NCI-H2196 (cell line): Measurements from ENCODE around the gene SH2B3.
A peak's percentile ranks its signal among the peaks of the same experiment; 100 is the strongest.

ENCODE experiments used
- DNase-seq: peaks from one replicate; lab custom pipeline; 2025; ENCODE audit not compliant: unreplicated experiment; lab: John Stamatoyannopoulos, UW

SH2B3 gene

DNA sequence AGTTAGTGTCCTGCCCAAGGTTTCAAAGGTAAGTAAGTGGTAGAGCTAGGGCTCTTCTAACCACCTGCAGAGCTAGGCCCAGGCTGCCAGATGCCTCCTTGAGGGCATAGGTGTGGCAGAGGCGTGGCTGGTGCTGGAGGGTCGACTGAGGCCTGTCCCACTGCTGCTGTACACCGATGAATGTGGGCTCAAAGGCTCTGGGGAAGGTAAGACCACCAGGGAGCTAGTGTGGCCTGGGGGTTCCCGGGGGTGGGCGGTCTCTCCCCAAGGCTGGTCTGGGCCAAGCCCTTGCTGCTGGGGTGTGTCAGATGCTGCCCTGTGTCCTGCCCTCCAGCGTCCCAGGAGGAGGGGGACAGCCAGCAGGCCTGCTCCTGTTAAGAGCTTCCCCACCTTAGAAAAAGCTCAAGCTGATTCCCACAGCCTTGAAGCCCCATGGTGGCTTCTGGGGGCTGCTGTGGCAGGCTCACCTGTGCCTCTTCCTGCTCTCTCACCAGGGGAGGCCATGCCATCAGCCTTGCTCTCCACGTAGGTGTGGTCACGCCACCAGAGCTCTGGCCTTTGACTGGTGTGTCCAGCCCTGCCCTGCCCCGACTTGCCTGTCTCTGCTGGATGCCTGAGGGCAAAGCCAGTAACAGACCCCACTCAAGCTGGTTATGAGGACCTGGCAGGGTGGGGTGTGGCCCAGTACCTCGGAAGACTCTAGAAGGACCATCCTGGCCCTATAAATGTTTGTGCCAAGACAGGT is 36.8 kb downstream of the SH2B3 start:
- no peak for DNase-seq

DNA sequence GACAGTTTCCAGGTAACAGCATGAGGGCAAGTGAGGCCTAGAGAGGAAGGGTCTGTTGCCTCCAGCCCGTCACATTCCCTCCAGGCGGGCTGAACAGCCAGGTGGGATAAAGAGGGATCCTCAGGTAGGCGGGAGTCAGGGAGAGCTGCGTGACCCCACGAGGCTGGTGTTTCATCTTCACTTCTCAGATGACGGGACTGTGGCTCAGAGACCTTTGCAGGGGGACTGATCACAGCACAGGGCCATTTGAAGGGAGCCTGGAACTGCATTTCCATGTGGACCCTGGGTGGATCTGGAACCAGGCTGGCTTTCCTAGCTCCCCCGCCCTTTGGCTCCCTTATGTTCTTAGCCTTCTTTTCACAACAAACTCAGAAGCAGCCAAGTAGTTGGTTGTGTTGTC is 37.4 kb downstream of the SH2B3 start:
- DNase-seq: no peak

DNA sequence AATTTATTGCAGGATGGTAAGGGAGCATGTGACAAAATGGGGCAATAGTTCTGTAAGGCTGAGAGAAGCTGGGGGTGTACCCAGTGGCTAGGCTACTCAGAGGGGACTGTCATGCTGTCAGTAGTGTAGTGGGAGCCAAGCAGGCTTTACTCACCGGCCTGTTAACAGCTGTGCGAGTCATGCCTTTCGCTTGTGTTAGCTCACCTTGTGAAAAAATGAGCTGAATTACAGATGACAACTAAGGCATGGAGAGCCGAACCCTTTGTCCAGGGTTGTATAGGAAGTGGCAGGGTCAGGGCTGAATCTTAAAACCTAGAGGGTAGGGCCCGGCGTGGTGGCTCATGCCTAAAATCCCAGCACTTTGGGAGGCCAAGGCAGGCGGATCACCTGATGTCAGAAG is 37.9 kb downstream of the SH2B3 start:
- DNase-seq: no peak

DNA sequence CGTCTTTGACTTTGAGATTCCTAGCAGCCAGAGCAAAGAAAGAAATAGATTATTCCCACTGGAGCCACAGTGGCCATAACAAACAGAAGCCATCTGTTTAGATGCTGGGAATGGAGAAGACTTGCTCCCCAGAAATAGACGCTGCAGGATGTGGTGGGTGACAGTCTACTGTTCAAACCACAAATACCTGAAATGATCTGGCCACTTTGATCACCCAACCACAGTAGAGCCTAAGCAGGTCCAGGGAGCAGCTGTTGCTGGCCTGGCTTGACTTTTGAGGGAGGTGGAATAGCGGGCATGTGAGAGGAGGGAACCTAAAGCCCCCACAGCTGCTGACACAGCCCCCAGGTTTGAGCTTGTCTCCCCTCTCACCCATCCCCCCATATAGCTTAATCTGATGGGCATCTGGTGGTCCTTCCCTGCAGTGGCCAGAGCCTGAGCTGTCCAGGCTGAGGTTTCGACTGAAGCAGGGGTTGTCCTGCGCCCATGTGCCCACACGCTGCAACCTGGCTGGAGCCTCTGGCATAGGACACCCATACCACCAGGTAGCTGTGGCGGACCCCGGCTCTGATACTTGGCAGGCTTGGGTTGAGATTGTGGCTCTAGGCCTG is 38.7 kb downstream of the SH2B3 start:
- DNase-seq: no peak

DNA sequence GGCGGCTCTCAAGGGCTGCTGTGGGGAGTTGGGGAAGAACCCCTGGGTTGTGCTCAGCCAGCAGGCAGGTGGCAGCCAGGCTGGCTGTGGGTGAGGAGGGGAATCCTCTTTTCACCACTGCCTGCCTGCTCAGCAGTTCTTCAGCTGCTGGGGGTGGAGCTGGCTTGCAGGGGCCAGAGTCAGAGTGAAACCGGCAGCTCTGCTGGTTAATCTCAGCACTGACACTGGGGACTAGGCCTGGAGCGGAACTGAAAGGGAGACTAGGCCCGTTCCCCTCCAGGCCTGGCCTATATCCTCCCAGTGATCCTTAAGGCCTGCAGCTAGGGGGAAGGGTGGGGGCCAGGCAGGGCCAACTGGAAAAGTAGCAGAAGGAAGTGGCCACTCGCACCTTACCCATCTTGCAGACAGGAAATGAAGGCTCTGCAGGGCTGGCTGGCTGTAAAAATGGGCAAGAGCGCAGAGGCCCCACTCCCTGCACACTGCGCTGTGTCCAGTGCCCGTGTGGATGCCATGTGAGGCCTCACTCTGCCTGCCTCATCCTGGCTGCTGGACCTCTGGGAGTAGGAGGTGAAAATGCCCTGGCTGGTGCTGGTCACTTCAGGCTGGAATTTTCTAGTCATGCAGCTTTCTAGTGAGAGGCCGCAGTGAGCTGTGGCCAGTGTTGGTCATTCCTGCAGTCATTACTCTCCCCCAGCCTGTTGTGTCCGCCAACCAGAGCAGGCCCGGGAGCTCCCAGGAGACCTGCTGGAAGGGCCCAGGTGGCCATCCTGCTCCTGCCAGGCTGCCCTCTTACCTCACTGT is 39.4 kb downstream of the SH2B3 start:
- peak; percentile 13 for DNase-seq

DNA sequence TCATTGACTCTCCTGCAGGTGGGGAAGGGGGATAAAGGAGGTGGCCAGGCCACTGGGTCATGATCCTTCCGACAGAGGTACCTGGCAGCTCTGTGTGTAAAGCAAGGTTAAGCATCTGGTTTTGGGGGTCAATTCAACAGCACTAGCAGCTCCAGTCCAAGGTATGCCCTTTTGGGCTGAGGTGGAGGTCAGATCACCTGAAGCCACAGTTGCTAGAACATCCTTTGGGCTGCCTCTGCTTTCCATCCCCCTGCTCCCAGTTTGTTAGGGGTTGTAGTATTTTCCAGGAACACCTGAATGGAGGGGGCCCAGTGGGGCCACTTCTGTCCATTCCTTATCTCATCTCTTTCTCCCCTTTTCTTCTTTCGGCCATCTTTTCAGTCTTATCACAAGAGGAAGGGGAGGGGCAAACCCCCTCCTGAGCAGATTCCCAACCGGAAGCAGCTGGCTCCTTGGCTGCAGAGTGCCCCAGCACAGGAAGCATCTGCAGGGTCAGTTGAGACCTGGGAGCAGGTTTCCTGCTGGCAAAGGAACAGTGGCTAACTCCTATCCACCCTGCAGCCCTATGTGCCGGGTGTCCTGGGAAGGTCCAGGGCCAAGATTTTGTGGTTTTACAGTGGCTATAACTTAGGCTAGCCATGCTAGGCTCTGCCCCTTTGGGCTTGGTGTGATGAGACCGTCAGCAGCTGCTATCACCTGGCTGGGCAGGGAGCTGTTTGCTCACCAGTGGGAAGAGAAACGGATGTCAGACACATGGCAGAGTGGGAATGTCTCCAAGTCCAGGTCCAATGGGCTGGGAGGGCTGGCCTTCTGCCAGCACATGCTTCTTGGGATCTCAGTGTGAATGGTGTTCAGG is 40.2 kb downstream of the SH2B3 start:
- DNase-seq: peak; percentile 87

DNA sequence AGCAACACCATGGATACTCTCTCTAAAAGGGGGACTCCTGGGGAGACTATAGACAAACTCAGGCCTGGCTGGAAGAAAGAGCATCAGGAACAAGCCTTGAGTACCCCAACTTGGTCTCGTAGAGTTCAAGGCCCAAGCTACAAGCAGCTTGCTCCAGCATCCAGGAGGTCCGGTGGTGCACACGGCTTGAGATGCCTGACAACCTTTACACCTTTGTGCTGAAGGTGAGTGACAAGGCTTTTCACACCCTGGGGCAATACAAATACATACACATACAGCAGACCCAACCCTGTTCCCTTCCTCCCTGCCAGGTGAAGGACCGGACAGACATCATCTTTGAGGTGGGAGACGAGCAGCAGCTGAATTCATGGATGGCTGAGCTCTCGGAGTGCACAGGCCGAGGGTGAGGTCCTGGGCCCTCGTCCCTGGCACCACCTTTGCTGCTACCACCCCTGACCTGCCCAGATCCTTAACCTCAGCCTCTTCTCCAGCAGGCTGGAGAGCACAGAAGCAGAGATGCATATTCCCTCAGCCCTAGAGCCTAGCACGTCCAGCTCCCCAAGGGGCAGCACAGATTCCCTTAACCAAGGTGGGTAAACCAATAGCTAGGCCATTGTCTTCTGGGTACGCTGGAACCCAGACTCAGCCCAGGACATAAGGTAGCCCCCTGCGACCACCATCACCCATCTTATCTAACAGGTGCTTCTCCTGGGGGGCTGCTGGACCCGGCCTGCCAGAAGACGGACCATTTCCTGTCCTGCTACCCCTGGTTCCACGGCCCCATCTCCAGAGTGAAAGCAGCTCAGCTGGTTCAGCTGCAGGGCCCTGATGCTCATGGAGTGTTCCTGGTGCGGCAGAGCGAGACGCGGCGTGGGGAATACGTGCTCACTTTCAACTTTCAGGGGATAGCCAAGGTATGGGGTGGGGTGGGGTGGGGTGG is 41.2 kb downstream of the SH2B3 start:
- DNase-seq: no peak

DNA sequence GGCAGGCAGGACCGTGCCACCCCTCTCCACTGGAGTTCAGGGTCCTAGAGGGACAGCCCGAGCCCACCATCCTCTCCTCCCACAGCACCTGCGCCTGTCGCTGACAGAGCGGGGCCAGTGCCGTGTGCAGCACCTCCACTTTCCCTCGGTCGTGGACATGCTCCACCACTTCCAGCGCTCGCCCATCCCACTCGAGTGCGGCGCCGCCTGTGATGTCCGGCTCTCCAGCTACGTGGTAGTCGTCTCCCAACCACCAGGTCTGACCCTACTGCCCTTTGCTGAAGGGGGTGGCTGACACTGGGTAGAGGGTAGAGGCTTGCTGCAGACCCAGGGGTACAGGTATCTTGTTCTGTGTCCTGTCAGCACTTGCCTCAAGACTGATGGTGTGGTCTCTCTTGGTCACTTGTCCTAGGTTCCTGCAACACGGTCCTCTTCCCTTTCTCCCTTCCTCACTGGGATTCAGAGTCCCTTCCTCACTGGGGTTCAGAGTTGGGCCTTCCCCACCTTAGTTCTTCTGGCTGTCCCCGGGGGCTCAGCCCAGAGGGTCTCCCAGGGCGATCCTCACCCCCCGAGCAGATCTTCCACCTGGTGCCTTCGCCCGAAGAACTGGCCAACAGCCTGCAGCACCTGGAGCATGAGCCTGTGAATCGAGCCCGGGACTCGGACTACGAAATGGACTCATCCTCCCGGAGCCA is 42.0 kb downstream of the SH2B3 start:
- no peak for DNase-seq

DNA sequence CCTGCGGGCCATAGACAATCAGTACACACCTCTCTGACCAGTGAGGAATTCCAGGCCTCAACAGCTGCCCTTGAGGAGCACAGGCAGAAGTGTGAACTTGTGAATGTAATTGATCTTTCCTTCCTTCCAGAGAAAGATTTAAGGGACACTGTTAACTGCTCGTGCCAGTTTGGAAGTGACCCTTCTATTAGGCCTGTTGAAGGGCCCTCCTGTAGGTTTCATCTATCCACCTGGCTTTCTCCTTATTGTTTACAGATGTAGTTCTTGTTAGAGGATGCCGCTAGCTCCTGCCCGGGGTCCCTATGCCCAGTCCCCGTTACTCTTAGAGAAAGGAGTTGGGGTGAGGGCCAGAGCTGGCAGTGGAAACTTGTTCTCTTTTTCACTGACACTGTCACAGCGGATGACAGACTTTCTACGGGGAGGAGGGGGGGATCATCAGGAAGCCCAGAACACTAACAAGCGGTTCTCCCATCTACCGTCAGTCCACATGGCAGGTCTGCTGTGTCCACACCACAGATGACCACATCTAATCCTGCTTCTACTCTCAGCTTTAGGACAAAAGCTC is 42.6 kb downstream of the SH2B3 start:
- DNase-seq: no peak

DNA sequence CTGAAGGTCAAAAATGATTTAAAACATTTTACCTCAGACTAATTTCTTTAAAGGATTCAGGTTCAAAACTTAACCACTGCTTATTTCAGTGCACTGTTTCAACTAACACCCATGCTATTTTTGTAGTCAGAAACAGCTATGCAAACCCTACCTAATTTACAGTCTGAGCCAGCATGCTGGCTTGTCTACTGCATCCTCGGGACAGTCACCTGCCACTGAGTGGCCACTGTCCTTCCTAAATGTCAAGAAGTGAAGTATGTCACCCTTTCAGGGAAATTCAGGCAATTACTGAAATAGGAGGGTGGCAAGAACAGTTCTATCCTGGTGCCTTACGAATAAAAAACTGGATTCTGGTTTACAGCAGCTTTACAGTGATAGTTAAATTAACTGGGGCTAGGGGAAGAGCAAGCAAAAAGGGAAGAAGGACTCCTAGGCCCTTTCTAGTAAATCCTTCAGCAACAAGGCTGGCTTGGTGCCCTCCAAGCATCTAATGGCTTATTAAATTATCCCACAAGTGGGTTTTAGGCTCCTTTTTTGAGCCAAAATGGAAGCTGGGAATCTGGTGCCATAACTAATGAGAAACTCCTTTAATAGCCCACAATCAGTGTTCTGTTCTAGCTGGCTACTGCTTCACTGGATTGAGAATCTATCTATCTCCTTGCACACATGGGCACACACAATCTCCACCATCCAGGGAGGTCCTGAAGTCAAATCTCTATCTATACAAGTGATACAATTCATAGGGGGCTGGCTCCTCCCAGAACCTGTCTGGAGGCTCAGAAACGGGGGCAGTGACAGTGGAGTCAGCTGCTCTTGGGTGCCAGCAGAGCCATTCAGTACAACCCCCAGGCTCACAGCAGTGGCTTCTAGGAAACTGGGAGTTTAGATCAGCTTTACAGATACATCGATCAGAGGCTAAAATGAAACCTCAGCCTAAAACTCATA is 43.4 kb downstream of the SH2B3 start:
- no peak for DNase-seq

DNA sequence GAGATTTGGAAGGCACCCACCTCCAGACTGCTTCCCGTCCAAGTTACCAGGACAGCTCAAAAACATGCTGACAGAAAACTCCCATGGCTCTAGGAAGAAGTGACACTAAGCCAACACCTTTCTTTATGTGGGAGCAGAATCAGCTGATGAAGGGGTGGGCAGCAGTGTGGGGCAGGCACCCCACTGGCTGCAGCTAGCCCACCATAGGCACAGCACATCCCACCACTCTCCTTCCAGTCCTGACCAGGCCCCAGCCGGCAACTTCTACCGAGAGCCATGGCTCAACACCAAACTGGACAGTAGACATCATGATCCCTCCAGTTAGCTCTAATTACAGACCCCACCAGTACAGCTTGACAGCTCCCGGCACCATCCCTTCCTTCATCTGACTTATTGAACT is 45.0 kb downstream of the SH2B3 start:
- no peak for DNase-seq

DNA sequence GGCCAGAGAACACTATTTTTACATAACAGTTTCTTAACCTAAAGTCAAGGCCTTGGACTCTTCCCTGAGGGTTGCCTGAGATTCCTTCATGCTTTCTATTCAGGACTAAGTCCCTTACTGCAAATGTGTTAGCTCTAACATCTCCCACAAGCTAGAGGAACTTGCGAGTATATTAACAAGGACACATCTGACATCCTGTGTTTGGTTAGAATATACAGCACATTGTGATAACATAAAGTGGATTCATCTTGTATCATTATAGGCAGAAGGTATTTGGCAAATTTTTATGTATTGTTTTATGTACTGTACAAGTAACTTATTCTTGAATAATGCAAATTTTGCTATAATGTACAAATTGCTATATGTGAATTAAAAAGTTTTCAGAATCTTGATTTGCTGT is 45.5 kb downstream of the SH2B3 start:
- no peak for DNase-seq

DNA sequence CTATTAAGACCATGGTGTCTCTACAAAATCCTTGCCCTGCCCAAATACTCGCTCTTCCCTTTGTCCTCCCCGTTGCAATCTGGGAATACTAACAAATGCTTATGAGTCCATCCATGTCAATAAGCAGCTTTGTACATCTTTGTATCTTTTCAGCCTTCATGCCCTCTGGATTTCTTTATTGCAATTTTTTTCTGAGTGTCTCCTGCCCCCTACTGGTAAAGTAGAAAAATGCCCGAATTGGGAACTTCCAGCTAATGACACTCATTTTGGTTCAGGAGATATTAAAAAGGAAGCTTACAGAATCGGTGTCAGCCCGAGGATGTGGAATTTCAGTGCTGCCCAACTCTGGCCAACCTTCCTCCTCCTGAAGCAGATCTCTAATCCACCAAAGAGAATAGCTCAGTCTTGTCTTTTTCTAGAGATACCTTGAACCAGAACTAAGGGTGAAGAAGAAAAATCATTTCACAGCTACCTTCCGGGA is 46.0 kb downstream of the SH2B3 start:
- DNase-seq: peak; percentile 52

DNA sequence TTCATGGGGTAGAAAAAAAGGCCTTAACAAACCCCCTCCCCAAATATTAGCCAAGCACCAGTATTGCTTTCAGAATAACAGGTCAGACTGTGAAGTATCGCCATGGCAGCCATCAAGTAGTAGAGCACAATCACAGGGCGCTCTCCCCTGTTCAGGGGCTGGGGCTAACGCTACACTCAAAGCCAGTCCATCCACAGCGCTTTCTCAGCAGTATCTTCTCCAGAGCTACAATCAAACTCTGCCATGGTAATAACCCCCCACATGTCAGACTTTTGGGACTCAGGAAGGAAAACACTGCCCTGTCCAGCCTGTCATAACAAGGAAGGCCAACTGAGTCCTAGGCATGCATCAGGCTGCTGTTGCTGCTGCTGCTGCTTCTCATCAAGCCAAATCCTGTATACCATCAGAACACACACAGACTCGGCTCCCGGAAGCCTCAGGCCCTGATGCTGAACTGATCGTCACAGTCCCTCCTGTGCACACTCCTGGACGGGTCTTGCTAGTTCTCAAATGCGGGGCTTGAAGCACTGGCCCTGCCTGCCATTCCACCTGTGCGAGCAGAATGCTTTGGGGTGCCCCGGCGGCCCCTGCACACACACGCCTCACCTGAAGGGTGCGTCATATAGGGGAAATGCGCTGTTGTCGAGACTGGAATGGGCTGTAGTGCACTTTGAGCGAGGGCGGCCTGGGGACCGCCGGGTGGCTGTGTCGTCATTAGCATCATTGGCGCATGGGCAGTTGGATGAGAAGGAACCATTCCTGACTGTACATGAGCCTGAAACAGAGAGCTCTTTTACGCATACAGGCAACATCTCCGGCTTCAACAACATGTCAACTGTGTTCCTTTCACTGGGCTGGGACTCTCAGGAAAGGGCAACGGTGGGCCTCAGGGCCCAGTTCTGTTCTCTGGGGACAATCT is 47.6 kb downstream of the SH2B3 start:
- DNase-seq: no peak

DNA sequence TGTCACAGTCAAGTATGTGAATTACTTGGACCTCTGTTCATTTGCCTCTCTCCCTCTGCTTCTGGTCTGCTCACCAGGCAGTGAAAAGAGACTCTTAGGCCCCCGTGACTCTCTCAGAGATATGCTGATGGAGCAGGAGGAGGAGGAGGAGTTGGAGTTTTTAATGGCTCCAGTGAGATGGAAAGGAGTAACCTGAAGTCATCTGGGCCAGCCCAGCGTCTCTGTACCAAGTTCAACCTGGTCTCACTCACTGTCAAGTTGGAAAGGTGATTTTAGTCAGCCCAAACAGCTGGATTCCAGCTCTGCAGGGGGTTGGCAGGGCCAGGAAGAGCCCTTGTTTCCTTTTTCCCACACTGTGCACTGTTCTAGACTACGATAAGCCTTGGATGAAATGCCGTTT is 48.6 kb downstream of the SH2B3 start:
- no peak for DNase-seq

DNA sequence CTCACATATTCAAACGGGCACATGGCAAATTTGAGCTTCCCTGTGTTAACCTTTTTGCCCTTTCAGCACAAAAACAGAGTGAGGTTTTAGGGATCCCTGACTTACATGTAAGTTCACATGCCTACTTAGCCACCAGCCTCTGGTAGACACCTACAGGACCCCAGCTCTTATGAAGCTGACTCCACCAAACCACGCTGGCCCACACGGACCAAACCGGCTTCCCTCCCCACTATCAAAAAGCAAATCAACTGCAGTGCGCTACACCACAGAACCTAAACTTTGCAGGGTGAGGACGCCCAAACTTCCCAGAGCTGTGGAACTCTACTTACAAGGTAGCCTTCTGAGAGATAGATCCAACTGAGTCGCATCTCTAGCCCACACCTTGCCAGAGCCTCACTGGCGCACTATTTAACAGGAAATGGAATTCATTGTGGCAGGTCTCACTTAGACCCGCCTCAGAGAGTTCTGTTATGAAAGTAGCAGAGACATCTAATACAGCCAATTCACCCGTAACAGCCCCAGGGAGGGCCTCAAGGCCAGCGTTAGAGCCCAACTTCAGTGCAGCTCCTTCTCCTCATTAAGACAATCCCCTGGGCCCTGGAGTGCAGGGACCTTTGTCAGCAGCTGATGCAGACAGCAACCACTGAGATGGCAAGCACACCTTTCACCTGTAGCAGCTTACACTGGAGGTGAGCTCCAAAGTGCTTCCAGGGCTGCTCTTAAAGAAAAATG is 49.2 kb downstream of the SH2B3 start:
- DNase-seq: no peak
